Measurements from ENCODE around the gene SH2B3. TPM values are rescaled to one million over a fixed set of nuclear protein-coding genes. Genes with fewer than 3 reads are reported as not detected.

Gene SH2B3
- total RNA-seq, 1 donor from 2014 or later, result 22.4 TPM

- no peak for DNase-seq (ENCODE audit: low spot score)
These were observed 3.1 kb downstream of the SH2B3 start for GRCh38 chr12:111408686-111409402.

- no peak for DNase-seq (ENCODE audit: low spot score)
These were observed 3.7 kb downstream of the SH2B3 start for GRCh38 chr12:111409403-111409779.

GRCh38 chr12:111409780-111410430 lies 4.2 kb downstream of the SH2B3 start:
- no peak for DNase-seq (ENCODE audit: low spot score)

GRCh38 chr12:111410431-111411184 lies 4.9 kb downstream of the SH2B3 start:
- no peak for DNase-seq (ENCODE audit: low spot score)

GRCh38 chr12:111411185-111411764 lies 5.6 kb downstream of the SH2B3 start:
- DNase-seq (ENCODE audit: low spot score), result no peak

- no peak for DNase-seq (ENCODE audit: low spot score)
These were observed 6.5 kb downstream of the SH2B3 start for GRCh38 chr12:111412007-111412829.

GRCh38 chr12:111412830-111413441 lies 7.2 kb downstream of the SH2B3 start:
- DNase-seq (ENCODE audit: low spot score), result no peak

- no peak for DNase-seq (ENCODE audit: low spot score)
These were observed 7.8 kb downstream of the SH2B3 start for GRCh38 chr12:111413442-111414086.

- DNase-seq (ENCODE audit: low spot score), result no peak
These were observed 9.1 kb downstream of the SH2B3 start for GRCh38 chr12:111414711-111415252.

- no peak for DNase-seq (ENCODE audit: low spot score)
These were observed 11.6 kb downstream of the SH2B3 start for GRCh38 chr12:111417290-111417689.

GRCh38 chr12:111417784-111418593 lies 12.3 kb downstream of the SH2B3 start:
- DNase-seq (ENCODE audit: low spot score), result no peak

- no peak for DNase-seq (ENCODE audit: low spot score)
These were observed 12.8 kb downstream of the SH2B3 start for GRCh38 chr12:111418594-111418880.

- no peak for DNase-seq (ENCODE audit: low spot score)
These were observed 14.1 kb downstream of the SH2B3 start for GRCh38 chr12:111419784-111420183.

- DNase-seq (ENCODE audit: low spot score), result no peak
These were observed 14.8 kb downstream of the SH2B3 start for GRCh38 chr12:111420494-111420893.

GRCh38 chr12:111424189-111424792 lies 18.6 kb downstream of the SH2B3 start:
- DNase-seq (ENCODE audit: low spot score), result no peak

GRCh38 chr12:111424793-111425251 lies 19.1 kb downstream of the SH2B3 start:
- no peak for DNase-seq (ENCODE audit: low spot score)

- DNase-seq (ENCODE audit: low spot score), result no peak
These were observed 19.9 kb downstream of the SH2B3 start for GRCh38 chr12:111425655-111426054.

GRCh38 chr12:111426344-111427185 lies 20.8 kb downstream of the SH2B3 start:
- DNase-seq (ENCODE audit: low spot score), result no peak
